Nephron (organoid): Measurements from ENCODE around the gene PKNOX2.
A peak's percentile ranks its signal among the peaks of the same experiment; 100 is the strongest.

Experiments
- H3K27ac Mint-ChIP-seq, 3 experiments: 2 replicates each; pipeline ENCODE4 v1.8.0; 2020; ENCODE audit warnings: mixed read lengths in 3 of 3, mild to moderate bottlenecking in 2 of 3, moderate library complexity in 1 of 3
- H3K27me3 Mint-ChIP-seq: 2 replicates; pipeline ENCODE4 v1.8.0; 2021; ENCODE audit warnings: low read depth, mild to moderate bottlenecking, moderate library complexity, mixed read lengths
- H3K36me3 Mint-ChIP-seq: 2 replicates; pipeline ENCODE4 v1.8.0; 2020; ENCODE audit warnings: low read depth, mixed read lengths
- H3K4me1 Mint-ChIP-seq: 2 replicates; pipeline ENCODE4 v1.8.0; 2020; ENCODE audit warnings: mixed read lengths
- H3K4me3 Mint-ChIP-seq, 3 experiments: 2 replicates each; pipeline ENCODE4 v1.8.0; 2020; ENCODE audit warnings: mild to moderate bottlenecking in 3 of 3, mixed read lengths in 3 of 3, moderate library complexity in 2 of 3
- H3K9me3 Mint-ChIP-seq: 2 replicates; pipeline ENCODE4 v1.8.0; 2020; ENCODE audit warnings: mixed read lengths
- TF ChIP-seq, protein P1 (sequence below), 3 experiments: fragments of 200-600 bp; sonication (generic); IDR thresholded peaks; one replicate each; pipeline ENCODE4 v1.5.0; 2021; ENCODE audit warnings: antibody characterized with exemption in 3 of 3; ENCODE audit not compliant: unreplicated experiment in 3 of 3

PKNOX2 gene, protein sequence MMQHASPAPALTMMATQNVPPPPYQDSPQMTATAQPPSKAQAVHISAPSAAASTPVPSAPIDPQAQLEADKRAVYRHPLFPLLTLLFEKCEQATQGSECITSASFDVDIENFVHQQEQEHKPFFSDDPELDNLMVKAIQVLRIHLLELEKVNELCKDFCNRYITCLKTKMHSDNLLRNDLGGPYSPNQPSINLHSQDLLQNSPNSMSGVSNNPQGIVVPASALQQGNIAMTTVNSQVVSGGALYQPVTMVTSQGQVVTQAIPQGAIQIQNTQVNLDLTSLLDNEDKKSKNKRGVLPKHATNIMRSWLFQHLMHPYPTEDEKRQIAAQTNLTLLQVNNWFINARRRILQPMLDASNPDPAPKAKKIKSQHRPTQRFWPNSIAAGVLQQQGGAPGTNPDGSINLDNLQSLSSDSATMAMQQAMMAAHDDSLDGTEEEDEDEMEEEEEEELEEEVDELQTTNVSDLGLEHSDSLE

DNA sequence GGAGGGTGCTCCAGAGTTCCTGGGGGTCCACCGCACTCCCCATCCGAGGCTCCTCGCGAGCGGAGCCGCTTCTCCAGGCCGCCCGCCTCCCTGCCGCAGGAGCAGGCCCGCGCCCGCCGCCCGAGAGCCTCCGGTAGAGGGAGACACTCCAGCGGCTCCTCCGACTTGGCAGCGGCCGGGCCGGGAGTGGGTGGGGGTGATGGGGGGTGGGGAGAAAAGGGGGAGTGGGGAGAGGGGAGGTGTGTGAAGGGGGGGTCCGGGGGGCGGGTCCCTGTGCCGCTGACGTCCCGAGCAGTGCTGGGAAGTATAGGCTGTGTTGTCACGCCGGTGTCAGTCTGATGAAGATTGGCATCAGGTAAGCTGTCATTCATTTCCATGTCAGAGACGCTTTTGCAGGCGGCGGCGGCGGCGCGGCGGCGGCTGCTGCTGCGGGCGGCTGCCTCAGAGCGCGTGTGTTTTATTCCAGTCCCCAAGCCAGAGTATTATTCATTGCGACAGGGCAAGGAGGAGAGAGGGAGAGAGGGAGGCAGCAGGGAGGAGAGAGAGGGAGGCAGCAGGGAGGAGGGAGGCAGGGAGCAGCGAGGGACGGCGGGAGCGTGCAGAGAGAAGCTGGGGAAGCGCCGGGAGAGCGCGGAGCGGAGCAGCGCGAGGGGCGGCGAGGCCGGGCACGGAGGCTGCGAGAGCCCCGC lies at the start of gene PKNOX2:
Gene PKNOX2, plus strand, starts transcription at position 330 of the 689 bp plus-strand sequence. CDS start 186,555 bp downstream, outside the sequence.
- Mint-ChIP-seq H3K27ac (peak within 1 kb of the TSS; percentile 99), H3K9me3 (no peaks in the 10 kb centered on the region), H3K27me3 (peaks cover 9% of the 10 kb centered on the region), H3K36me3 (no peaks in the 10 kb centered on the region), H3K4me3 (peak within 1 kb of the TSS; percentile 98), H3K4me1 (peaks cover 56% of the 10 kb centered on the region)
- TF ChIP-seq, protein P1, sequence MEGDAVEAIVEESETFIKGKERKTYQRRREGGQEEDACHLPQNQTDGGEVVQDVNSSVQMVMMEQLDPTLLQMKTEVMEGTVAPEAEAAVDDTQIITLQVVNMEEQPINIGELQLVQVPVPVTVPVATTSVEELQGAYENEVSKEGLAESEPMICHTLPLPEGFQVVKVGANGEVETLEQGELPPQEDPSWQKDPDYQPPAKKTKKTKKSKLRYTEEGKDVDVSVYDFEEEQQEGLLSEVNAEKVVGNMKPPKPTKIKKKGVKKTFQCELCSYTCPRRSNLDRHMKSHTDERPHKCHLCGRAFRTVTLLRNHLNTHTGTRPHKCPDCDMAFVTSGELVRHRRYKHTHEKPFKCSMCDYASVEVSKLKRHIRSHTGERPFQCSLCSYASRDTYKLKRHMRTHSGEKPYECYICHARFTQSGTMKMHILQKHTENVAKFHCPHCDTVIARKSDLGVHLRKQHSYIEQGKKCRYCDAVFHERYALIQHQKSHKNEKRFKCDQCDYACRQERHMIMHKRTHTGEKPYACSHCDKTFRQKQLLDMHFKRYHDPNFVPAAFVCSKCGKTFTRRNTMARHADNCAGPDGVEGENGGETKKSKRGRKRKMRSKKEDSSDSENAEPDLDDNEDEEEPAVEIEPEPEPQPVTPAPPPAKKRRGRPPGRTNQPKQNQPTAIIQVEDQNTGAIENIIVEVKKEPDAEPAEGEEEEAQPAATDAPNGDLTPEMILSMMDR (IDR thresholded peaks at IDR 0.05; ENCODE audit: unreplicated experiment in 3 of 3): peak; percentile 73 to 76 (median 73)

DNA sequence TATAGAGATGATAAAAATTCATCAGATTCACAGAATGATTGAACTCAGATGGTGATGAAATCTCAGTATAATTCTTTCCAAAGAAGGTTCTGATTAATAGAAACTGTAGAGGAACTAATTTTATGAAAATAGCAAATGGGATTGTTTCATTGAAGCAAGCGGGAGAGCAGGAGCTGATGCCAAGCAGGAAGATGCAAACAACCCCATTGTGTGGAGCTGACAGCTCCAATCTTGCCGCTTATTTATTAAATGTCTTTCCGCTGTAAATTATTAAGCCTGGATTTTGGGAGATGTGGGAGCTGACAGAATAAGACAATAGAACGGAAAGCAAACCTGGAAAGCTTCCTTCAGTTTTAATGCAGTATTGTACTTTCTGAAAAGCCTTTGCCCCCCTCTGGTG lies 47.1 kb upstream of the PKNOX2 start:
- peaks cover 9% of the 10 kb centered on the region for H3K9me3 Mint-ChIP-seq
- TF ChIP-seq, protein P1 (IDR thresholded peaks at IDR 0.05; ENCODE audit: unreplicated experiment in 3 of 3): no peak
- no peak overlapping the region for H3K27ac Mint-ChIP-seq
- no peak overlapping the region for H3K4me3 Mint-ChIP-seq
- no peaks in the 10 kb centered on the region for H3K4me1 Mint-ChIP-seq
- peaks cover 7% of the 10 kb centered on the region for H3K27me3 Mint-ChIP-seq
- no peaks in the 10 kb centered on the region for H3K36me3 Mint-ChIP-seq

DNA sequence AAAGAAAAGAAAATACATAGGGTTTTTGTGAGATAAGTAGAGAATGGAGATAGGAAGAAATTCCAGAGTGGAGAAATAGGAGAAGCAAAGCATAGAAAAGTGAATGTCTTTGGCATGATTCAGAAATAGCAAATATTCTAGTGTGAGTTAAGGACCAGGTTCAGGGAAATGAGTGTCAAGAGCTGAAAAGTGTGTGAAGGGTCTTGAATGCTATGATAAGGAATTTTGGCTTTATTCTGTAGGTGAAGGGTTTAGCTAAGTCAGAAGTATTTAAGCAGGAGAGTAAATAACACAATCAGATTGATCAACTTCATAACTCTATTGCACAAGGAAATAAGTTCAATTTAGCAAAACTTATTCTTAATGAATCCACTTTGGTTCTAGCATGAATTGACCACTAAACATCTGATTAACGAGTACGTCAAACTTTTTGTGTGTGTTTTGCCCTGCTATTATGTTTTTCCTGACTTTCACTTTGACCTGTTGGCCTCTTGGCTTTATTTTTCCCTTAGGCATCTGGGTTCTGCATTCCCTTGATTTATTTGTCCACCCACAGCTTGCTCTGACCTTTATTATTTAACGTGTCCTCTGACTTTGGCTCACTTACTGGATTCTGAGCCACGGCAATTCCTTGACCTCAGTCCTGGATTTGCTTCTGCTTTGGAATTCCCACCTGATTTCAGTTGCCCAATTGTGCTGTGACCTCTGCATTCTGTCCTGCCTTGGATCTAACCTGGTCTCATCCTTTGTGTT lies 41.2 kb upstream of the PKNOX2 start:
- no peaks in the 10 kb centered on the region for H3K36me3 Mint-ChIP-seq
- peak overlapping the region in 1 of 3 experiments; percentile 16 for H3K4me3 Mint-ChIP-seq
- TF ChIP-seq, protein P1 (IDR thresholded peaks at IDR 0.05; ENCODE audit: unreplicated experiment in 3 of 3): no peak
- H3K9me3 Mint-ChIP-seq: no peaks in the 10 kb centered on the region
- H3K27ac Mint-ChIP-seq: peak overlapping the region; percentile 18 to 88 (median 49)
- peaks cover 13% of the 10 kb centered on the region for H3K4me1 Mint-ChIP-seq
- H3K27me3 Mint-ChIP-seq: peaks cover 13% of the 10 kb centered on the region

DNA sequence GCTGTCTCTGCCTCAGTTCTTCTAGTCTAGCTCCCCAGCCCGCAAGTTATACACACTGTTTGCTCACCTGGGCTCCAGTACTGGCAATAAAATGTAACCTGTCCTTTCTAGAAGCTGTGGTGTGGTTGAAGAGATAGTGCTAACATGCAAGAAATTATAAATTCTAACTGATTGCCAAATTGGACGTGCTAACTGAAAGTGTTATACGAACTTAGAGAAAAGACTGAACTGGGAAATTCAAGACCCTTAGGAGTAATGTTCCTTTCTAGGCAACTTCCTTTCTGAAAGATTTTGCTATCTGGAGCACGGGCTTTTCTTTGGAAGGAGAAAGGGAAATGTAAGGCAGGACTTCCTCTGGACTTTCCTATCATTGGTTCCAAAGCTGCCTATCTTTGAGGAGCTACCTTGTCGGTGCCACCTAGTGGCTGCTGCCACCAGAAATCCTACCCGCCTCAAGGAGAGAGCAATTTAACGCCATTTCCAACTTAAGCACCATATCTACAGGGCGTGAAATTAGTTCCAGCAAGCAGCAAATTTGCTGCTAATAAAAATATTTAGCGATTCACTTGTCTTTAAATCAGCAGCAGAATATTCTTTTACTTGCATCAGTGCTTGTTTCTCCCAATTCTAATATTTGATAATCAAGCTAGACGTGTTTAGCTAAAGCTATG lies 40.5 kb upstream of the PKNOX2 start:
- peaks cover 13% of the 10 kb centered on the region for H3K4me1 Mint-ChIP-seq
- TF ChIP-seq, protein P1 (IDR thresholded peaks at IDR 0.05; ENCODE audit: unreplicated experiment in 3 of 3): peak; percentile 37 to 58 (median 47)
- peak overlapping the region in 2 of 3 experiments; percentile 16 to 20 for H3K4me3 Mint-ChIP-seq
- no peaks in the 10 kb centered on the region for H3K9me3 Mint-ChIP-seq
- H3K27ac Mint-ChIP-seq: peak overlapping the region; percentile 18 to 88 (median 49)
- no peaks in the 10 kb centered on the region for H3K36me3 Mint-ChIP-seq
- H3K27me3 Mint-ChIP-seq: peaks cover 11% of the 10 kb centered on the region

DNA sequence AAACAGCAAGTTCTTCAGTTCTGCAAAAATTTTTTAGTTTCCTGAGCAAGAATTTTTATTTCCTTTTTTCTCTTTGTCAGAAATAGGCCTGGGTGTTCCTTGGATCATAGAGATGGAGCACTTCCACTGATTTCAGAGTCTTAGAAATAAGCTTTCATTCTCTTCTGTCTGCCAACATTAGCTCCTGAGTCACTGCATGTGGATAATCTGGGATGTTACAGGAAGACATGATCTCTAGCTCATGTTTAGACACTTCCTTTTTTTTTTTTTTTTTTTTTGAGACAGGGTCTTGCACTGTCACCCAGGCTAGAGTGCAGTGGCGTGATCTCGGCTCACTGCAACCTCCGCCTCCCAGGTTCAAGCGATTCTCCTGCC lies 39.9 kb upstream of the PKNOX2 start:
- Mint-ChIP-seq H3K36me3 (no peaks in the 10 kb centered on the region), H3K9me3 (no peaks in the 10 kb centered on the region), H3K4me1 (peaks cover 13% of the 10 kb centered on the region), H3K4me3 (no peak overlapping the region), H3K27ac (peak overlapping the region in 1 of 3 experiments; percentile 49), H3K27me3 (peaks cover 9% of the 10 kb centered on the region)
- TF ChIP-seq, protein P1 (IDR thresholded peaks at IDR 0.05; ENCODE audit: unreplicated experiment in 3 of 3): no peak
